GM12892 (cell line): ENCODE results near the gene CAMSAP2.

Source experiments
- DNase-seq: peaks from one replicate; pipeline ENCODE4 v3.0.0; 2011; ENCODE audit not compliant: insufficient read length
- FAIRE-seq: peaks from 2 replicates; lab custom pipeline; 2011; peaks lifted over from hg19 to GRCh38; lab: Jason Lieb, UNC
- POLR2A ChIP-seq: IDR thresholded peaks from 2 replicates; pipeline ENCODE4 v1.6.1; 2011; ENCODE audit warnings: low read depth, low read length, control low read depth
- POLR2AphosphoS5 ChIP-seq: IDR thresholded peaks from 2 replicates; pipeline ENCODE4 v1.6.1; 2011; ENCODE audit warnings: low read depth, low read length, control low read depth
- TAF1 ChIP-seq: IDR thresholded peaks from 2 replicates; pipeline ENCODE4 v1.6.1; 2011; ENCODE audit warnings: low read depth, mild to moderate bottlenecking, control low read depth, low read length, borderline replicate concordance

Gene CAMSAP2

GRCh38 chr1:200890818-200891773 lies 152.4 kb downstream of the CAMSAP2 start:
- DNase-seq = no peak

GRCh38 chr1:200891774-200892157 lies 153.1 kb downstream of the CAMSAP2 start:
- FAIRE-seq (peak; percentile 76), DNase-seq (no peak)
- no peak for TF ChIP-seq POLR2AphosphoS5

More at GRCh38 chr1:200890818-200891773, 152.4 kb downstream of the CAMSAP2 start:
- FAIRE-seq = peak; percentile 83
- TF ChIP-seq TAF1 (0 out of 2 replicates have a peak, but pooled peaks have one; percentile 12), POLR2AphosphoS5 (no peak), POLR2A (peak; percentile 21; the same call in 1 of the 2 replicates)

DNA sequence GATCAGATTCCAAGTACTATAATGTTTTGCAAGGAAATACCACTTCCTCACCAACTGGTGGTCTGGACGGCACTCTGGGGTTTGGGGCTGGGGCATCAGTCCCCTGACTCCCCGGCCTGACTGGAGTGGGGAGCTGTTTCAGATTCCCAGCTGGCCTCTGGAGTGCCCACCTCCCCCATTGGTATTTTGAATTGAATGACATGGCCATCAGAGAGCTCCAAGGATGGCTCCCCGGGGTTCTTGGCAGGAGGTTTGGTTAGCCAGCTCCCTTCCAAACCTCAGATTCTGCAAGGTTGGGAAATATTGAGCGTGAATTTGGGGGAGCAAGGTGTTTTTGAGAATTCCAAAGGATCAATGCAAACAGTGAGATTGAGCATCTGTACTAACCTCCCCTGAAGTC lies 153.9 kb downstream of the CAMSAP2 start:
- no peak for TF ChIP-seq POLR2A
- TF ChIP-seq POLR2AphosphoS5 = no peak
- no peak for TF ChIP-seq TAF1
- FAIRE-seq = no peak
- DNase-seq = no peak

DNA sequence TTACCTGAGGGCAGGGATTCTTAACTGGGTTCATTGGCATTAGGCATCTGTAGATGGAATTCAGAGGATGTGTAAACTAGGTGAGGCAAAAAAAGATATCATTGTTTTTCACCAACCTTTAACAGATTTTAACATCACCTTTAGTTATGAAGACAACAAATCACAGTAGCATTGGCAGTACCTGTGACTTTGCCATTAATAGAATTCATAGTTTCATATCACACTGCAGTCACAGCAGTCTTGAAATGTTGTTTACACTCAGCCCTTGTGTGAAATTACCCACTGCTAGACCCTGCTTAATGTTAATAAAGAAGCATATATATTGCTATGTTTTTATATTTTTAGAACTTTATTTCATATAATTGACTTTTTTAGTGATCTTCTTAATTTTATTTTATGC lies 154.3 kb downstream of the CAMSAP2 start:
- TF ChIP-seq POLR2AphosphoS5 (no peak), POLR2A (no peak), TAF1 (no peak)
- FAIRE-seq = peak; percentile 24
- DNase-seq = no peak

DNA sequence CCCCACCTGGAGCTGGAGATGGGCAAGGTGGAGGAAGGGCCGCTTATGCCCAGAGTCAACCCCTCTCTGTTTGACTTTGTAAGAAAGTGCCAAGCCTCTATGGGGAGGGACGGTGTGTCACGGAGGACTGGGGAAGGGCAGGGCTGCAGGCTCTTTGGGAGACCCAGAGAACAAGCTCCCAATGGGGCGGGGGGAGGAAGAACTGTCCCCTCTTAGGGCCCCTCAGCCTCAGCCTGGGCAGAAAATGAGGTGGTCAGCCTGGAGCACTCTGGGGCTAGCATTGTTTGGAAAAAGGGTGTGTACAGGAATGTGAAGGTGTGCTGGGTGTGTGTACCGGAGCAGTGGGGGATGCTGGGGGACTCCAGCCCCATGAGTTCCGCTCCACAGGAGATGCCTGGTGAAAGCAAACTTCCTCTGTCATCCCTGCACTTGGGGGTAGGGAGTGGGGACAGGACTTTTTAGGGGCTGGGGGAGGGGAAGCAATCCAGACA lies 154.8 kb downstream of the CAMSAP2 start:
- no peak for TF ChIP-seq TAF1
- TF ChIP-seq POLR2AphosphoS5 = no peak
- no peak for TF ChIP-seq POLR2A
- DNase-seq (no peak), FAIRE-seq (no peak)

DNA sequence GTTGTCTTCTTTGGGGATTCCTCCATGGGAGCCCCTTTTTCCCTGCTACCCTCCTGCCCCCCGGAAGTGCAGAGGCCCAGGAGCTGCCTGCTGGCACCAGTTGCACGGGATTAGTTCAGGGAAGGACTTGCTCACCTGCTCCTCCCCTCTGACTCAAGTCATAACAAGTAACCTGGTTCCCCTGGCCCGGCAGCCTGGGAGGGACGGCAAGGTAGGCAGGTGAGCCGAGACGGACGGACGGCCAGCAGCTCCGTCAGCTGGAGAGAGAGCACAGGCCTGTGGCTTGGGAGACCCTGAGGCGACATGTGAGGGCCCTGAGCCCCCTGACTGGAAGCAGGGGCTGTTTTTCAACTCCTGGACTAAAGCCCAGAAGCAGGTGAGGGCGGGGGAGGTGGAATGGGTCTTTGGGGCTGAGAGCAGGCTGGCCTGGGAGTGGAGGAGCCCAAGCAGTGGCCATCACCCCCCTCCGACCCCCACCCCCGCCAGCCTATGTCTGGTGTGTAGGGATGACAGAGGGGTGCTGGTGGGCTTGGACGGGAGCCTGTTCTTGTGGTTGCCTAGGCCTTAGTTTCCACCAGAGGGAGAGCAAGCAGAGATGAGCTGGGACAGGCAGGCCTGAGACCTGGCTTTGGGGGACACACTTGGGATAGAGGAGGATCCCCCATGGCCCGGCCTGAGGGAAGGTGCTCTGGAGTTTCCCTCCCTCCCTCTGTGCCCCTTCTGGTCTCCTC lies 156.2 kb downstream of the CAMSAP2 start, which contains the start of gene INAVA:
INAVA (plus strand) TSS at position 189 of the 731 bp plus-strand sequence. CDS start 3,501 bp downstream, outside the sequence.
- TF ChIP-seq TAF1 = no peak
- TF ChIP-seq POLR2AphosphoS5 = no peak
- FAIRE-seq (no peak), DNase-seq (no peak)

DNA sequence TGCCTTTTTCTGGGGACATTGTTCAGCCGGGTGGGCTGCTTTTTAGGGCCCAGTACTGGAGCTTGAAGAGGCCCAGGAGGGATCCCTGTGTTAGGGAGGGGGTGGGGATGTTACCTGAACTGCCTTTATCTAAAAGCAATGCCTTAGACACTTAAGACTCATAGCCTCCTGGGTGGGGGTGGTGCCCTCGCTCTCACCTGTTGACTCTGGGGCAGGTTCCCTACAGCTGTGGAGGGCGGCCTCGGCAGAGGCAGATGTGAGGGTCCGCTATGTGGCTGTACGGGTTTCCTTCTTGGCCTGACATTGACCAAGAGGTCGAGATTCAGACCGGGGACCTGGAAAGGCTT lies 156.7 kb downstream of the CAMSAP2 start:
- DNase-seq = no peak
- FAIRE-seq = no peak
- no peak for TF ChIP-seq TAF1
- TF ChIP-seq POLR2A = no peak
- no peak for TF ChIP-seq POLR2AphosphoS5

DNA sequence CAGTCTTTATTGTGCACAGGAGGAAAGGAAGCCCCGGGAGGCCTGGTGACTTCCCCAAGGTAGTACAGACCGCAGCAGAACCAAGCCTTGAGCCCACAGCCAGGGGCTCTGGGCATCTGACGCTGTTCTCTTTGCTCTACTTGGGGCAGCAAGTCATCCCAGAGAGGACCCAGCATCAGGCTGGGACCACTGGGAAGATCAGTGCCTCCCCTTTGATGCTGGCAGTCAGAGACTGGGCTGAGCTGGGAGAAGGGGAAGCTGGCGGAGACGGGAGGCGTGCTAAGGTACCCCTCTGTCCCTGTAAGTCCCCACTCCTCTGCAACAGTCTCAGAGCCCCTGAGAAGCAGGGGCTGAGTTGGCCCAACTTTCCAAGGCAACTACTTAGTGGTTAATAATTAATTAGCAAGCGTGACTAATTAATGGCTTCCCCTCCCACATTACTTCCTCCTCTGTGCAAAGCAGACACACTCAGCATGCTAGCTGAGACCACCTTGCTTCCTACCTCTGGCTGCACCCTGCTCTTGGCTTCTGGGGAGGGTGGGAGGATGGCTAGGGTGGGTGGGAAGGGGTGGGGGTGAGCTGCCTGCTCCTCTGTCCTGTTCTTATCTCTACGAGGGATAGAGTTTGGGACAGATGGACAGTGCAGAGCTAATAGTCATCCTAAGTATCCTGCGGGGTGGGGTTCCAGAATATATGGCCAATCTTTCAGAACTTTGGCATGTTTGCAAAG lies 157.3 kb downstream of the CAMSAP2 start:
- FAIRE-seq (no peak), DNase-seq (no peak)
- TF ChIP-seq TAF1 (no peak), POLR2A (no peak), POLR2AphosphoS5 (no peak)

GRCh38 chr1:200896531-200897196 lies 158.0 kb downstream of the CAMSAP2 start:
- FAIRE-seq = no peak
- DNase-seq = no peak
- no peak for TF ChIP-seq POLR2A
- no peak for TF ChIP-seq POLR2AphosphoS5
- no peak for TF ChIP-seq TAF1

DNA sequence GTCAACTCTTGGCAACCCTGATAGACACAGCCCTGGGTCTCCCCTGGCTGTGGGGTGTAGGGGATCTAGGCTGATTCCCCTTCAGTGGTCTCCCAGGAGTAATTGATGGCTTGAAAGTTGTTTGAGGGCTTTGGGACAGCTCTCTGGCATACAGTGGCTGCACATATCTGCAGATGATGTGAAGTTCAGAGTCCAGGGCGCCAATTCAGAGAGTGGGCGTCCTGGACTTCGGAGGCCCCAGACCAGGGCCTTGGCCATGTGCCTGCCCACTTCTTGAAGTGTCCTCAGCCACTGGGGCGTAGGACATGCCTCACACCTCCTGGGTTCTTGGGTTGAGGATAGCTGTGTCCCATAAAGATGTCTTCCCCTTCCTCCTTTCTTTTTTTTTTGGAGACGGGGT lies 158.6 kb downstream of the CAMSAP2 start:
- TF ChIP-seq POLR2A (no peak), TAF1 (no peak), POLR2AphosphoS5 (no peak)
- no peak for FAIRE-seq
- DNase-seq = no peak
